ENCODE results near the gene UBXN11.
A peak's percentile ranks its signal among the peaks of the same experiment; 100 is the strongest.

Gene UBXN11

GRCh38 chr1:26350343-26350700 lies 43.9 kb upstream of the UBXN11 start:
- Histone ChIP-seq H3K4me3 (no peak overlapping the region), H3K9me3 (no peaks in the 10 kb centered on the region), H3K36me3 (no peaks in the 10 kb centered on the region), H3K27me3 (no peaks in the 10 kb centered on the region), H3K27ac (no peak overlapping the region), H3K9ac (no peak overlapping the region), H3K4me2 (no peak overlapping the region), H3K4me1 (no peaks in the 10 kb centered on the region), H4K20me1 (no peaks in the 10 kb centered on the region)
- no peak for TF ChIP-seq Cebpa-rat (IDR thresholded peaks at IDR 0.05)

GRCh38 chr1:26349877-26350244 lies 43.4 kb upstream of the UBXN11 start:
- Histone ChIP-seq H3K27me3 (no peaks in the 10 kb centered on the region), H3K27ac (no peak overlapping the region), H3K4me3 (no peak overlapping the region), H4K20me1 (no peaks in the 10 kb centered on the region), H3K9me3 (no peaks in the 10 kb centered on the region), H3K9ac (no peak overlapping the region), H3K4me1 (no peaks in the 10 kb centered on the region), H3K36me3 (no peaks in the 10 kb centered on the region), H3K4me2 (no peak overlapping the region)
- TF ChIP-seq Cebpa-rat (IDR thresholded peaks at IDR 0.05), result no peak

- no peak overlapping the region for H3K4me2 ChIP-seq
- no peak overlapping the region for H3K9ac ChIP-seq
- no peaks in the 10 kb centered on the region for H3K4me1 ChIP-seq
- no peaks in the 10 kb centered on the region for H3K9me3 ChIP-seq
- TF ChIP-seq Cebpa-rat (IDR thresholded peaks at IDR 0.05), result no peak
- no peak overlapping the region for H3K4me3 ChIP-seq
- no peak overlapping the region for H3K27ac ChIP-seq
- no peaks in the 10 kb centered on the region for H3K27me3 ChIP-seq
- H4K20me1 ChIP-seq, result no peaks in the 10 kb centered on the region
- no peaks in the 10 kb centered on the region for H3K36me3 ChIP-seq
These were observed 42.9 kb upstream of the UBXN11 start for GRCh38 chr1:26349188-26349876.

GRCh38 chr1:26346274-26347033 lies 40.0 kb upstream of the UBXN11 start:
- no peak for TF ChIP-seq Cebpa-rat (IDR thresholded peaks at IDR 0.05)
- Histone ChIP-seq H3K27me3 (no peaks in the 10 kb centered on the region), H3K9ac (no peak overlapping the region), H3K4me3 (no peak overlapping the region), H3K4me1 (no peaks in the 10 kb centered on the region), H3K9me3 (no peaks in the 10 kb centered on the region), H3K4me2 (no peak overlapping the region), H3K27ac (no peak overlapping the region), H3K36me3 (no peaks in the 10 kb centered on the region), H4K20me1 (no peaks in the 10 kb centered on the region)

GRCh38 chr1:26345718-26346117 lies 39.3 kb upstream of the UBXN11 start:
- no peak for TF ChIP-seq Cebpa-rat (IDR thresholded peaks at IDR 0.05)

GRCh38 chr1:26344147-26344920 lies 37.9 kb upstream of the UBXN11 start:
- no peak overlapping the region for H3K4me2 ChIP-seq
- no peak overlapping the region for H3K9ac ChIP-seq
- no peak overlapping the region for H3K27ac ChIP-seq
- no peak overlapping the region for H3K4me3 ChIP-seq
- no peaks in the 10 kb centered on the region for H3K4me1 ChIP-seq
- H4K20me1 ChIP-seq, result no peaks in the 10 kb centered on the region
- no peaks in the 10 kb centered on the region for H3K9me3 ChIP-seq
- no peaks in the 10 kb centered on the region for H3K27me3 ChIP-seq
- no peak for TF ChIP-seq Cebpa-rat (IDR thresholded peaks at IDR 0.05)
- no peaks in the 10 kb centered on the region for H3K36me3 ChIP-seq

More at GRCh38 chr1:26345718-26346117, 39.3 kb upstream of the UBXN11 start:
- H4K20me1 ChIP-seq, result no peaks in the 10 kb centered on the region
- H3K4me3 ChIP-seq, result no peak overlapping the region
- no peaks in the 10 kb centered on the region for H3K4me1 ChIP-seq
- H3K9me3 ChIP-seq, result no peaks in the 10 kb centered on the region
- H3K9ac ChIP-seq, result no peak overlapping the region
- no peak overlapping the region for H3K27ac ChIP-seq
- H3K27me3 ChIP-seq, result no peaks in the 10 kb centered on the region
- no peak overlapping the region for H3K4me2 ChIP-seq
- no peaks in the 10 kb centered on the region for H3K36me3 ChIP-seq

- Histone ChIP-seq H3K4me2 (no peak overlapping the region), H3K9ac (no peak overlapping the region), H4K20me1 (no peaks in the 10 kb centered on the region), H3K4me1 (peaks cover 17% of the 10 kb centered on the region), H3K4me3 (no peak overlapping the region), H3K27me3 (peaks cover 24% of the 10 kb centered on the region), H3K36me3 (no peaks in the 10 kb centered on the region), H3K9me3 (no peaks in the 10 kb centered on the region), H3K27ac (no peak overlapping the region)
- no peak for TF ChIP-seq Cebpa-rat (IDR thresholded peaks at IDR 0.05)
These were observed 33.6 kb upstream of the UBXN11 start for GRCh38 chr1:26340047-26340481.

- no peak for TF ChIP-seq Cebpa-rat (IDR thresholded peaks at IDR 0.05)
- no peak overlapping the region for H3K4me2 ChIP-seq
- H3K4me3 ChIP-seq, result no peak overlapping the region
- H3K9ac ChIP-seq, result no peak overlapping the region
- peaks cover 17% of the 10 kb centered on the region for H3K4me1 ChIP-seq
- no peak overlapping the region for H3K27ac ChIP-seq
- no peaks in the 10 kb centered on the region for H3K9me3 ChIP-seq
- H3K27me3 ChIP-seq, result peaks cover 30% of the 10 kb centered on the region
- H3K36me3 ChIP-seq, result no peaks in the 10 kb centered on the region
- no peaks in the 10 kb centered on the region for H4K20me1 ChIP-seq
These were observed 32.2 kb upstream of the UBXN11 start for GRCh38 chr1:26338670-26339069.

GRCh38 chr1:26337625-26338024 lies 31.2 kb upstream of the UBXN11 start:
- Histone ChIP-seq H3K9ac (no peak overlapping the region), H3K4me2 (peak overlapping the region; percentile 99)
- TF ChIP-seq Cebpa-rat (IDR thresholded peaks at IDR 0.05), result no peak

GRCh38 chr1:26337206-26337535 lies 30.7 kb upstream of the UBXN11 start:
- H3K4me2 ChIP-seq, result peak overlapping the region; percentile 99
- no peak overlapping the region for H3K9ac ChIP-seq
- H3K4me3 ChIP-seq, result peak overlapping the region; percentile 70

More at GRCh38 chr1:26337625-26338024, 31.2 kb upstream of the UBXN11 start:
- Histone ChIP-seq H4K20me1 (no peaks in the 10 kb centered on the region), H3K4me3 (no peak overlapping the region), H3K27ac (no peak overlapping the region), H3K4me1 (peaks cover 17% of the 10 kb centered on the region), H3K27me3 (peaks cover 30% of the 10 kb centered on the region), H3K36me3 (no peaks in the 10 kb centered on the region), H3K9me3 (no peaks in the 10 kb centered on the region)

More at GRCh38 chr1:26337206-26337535, 30.7 kb upstream of the UBXN11 start:
- peaks cover 30% of the 10 kb centered on the region for H3K27me3 ChIP-seq
- no peaks in the 10 kb centered on the region for H3K9me3 ChIP-seq
- TF ChIP-seq Cebpa-rat (IDR thresholded peaks at IDR 0.05), result no peak
- no peaks in the 10 kb centered on the region for H4K20me1 ChIP-seq
- peaks cover 17% of the 10 kb centered on the region for H3K4me1 ChIP-seq
- H3K36me3 ChIP-seq, result no peaks in the 10 kb centered on the region
- H3K27ac ChIP-seq, result no peak overlapping the region; the same call in 1 of the 2 replicates
